Measurements from ENCODE around the gene VAV3.
A peak's percentile ranks its signal among the peaks of the same experiment; 100 is the strongest.

The VAV3 gene

GRCh38 chr1:107789817-107790524 is 175.0 kb downstream of the VAV3 start:
- DNase-seq = no peak

GRCh38 chr1:107788206-107789202 is 176.5 kb downstream of the VAV3 start:
- no peak for DNase-seq

- no peak for DNase-seq
Measured at GRCh38 chr1:107787299-107787698, 177.7 kb downstream of the VAV3 start.

GRCh38 chr1:107786203-107786845 is 178.7 kb downstream of the VAV3 start:
- no peak for DNase-seq

GRCh38 chr1:107785496-107786202 is 179.3 kb downstream of the VAV3 start:
- no peak for DNase-seq

- peak in 2 of 14 donors; percentile 12 to 13 for DNase-seq
Measured at GRCh38 chr1:107782217-107782845, 182.6 kb downstream of the VAV3 start.

- DNase-seq = no peak
Measured at GRCh38 chr1:107781245-107781644, 183.7 kb downstream of the VAV3 start.

- no peak for DNase-seq
Measured at GRCh38 chr1:107777664-107778047, 187.3 kb downstream of the VAV3 start.

GRCh38 chr1:107776900-107777663 is 187.9 kb downstream of the VAV3 start:
- no peak for DNase-seq

GRCh38 chr1:107771377-107771776 is 193.6 kb downstream of the VAV3 start:
- no peak for DNase-seq

GRCh38 chr1:107767156-107767582 is 197.8 kb downstream of the VAV3 start:
- DNase-seq = no peak

GRCh38 chr1:107766533-107766932 is 198.4 kb downstream of the VAV3 start:
- DNase-seq = no peak

- DNase-seq = no peak
Measured at GRCh38 chr1:107762751-107763390, 202.1 kb downstream of the VAV3 start.

- DNase-seq = no peak
Measured at GRCh38 chr1:107760065-107760464, 204.9 kb downstream of the VAV3 start.

- peak in 9 of 14 donors; percentile 0 to 39 (median 1) for DNase-seq
Measured at GRCh38 chr1:107750364-107750959, 214.5 kb downstream of the VAV3 start.

GRCh38 chr1:107748531-107748930 is 216.4 kb downstream of the VAV3 start:
- DNase-seq = no peak

GRCh38 chr1:107741242-107741641 is 223.7 kb downstream of the VAV3 start:
- DNase-seq = no peak

- DNase-seq = no peak
Measured at GRCh38 chr1:107740579-107740978, 224.4 kb downstream of the VAV3 start.

GRCh38 chr1:107739651-107740050 is 225.3 kb downstream of the VAV3 start:
- no peak for DNase-seq

- no peak for DNase-seq
Measured at GRCh38 chr1:107739201-107739600, 225.8 kb downstream of the VAV3 start.
